BJ (cell line): ENCODE measurements around the gene ZFX. TPM values are rescaled to one million over a fixed set of nuclear protein-coding genes. Genes with fewer than 3 reads are reported as not detected.
A peak's percentile ranks its signal among the peaks of the same experiment; 100 is the strongest.
"Not testable (repeated sequence)": the region's sequence is repeated elsewhere in the genome, so short reads cannot be mapped to it uniquely, and the experiment has no call there.

Source experiments
- CTCF ChIA-PET: fragments of 350-600 bp; formaldehyde crosslinking; extraction: SDS; loops from one replicate; lab custom pipeline; 2021; ENCODE audit warnings: antibody characterized with exemption, inconsistent platforms; lab: Yijun Ruan, JAX
- POLR2A ChIA-PET: fragments of 300-600 bp; sonication (Branson Sonifier 250); formaldehyde crosslinking; extraction: SDS; loops from one replicate; lab custom pipeline; 2021; ENCODE audit warnings: antibody characterized with exemption; lab: Charles Lee
- DNase-seq: peaks from one replicate; pipeline ENCODE4 v3.0.0-alpha.2; 2011; ENCODE audit warnings: low read depth
- H3K27me3 ChIP-seq: 2 replicates; pipeline ENCODE4 v1.6.0; 2011; ENCODE audit warnings: low read length; ENCODE audit not compliant: control insufficient read depth, insufficient read depth
- H3K36me3 ChIP-seq: 2 replicates; pipeline ENCODE4 v1.5.1; 2011; ENCODE audit warnings: low read length; ENCODE audit not compliant: control insufficient read depth, insufficient read depth
- H3K4me3 ChIP-seq: 2 replicates; pipeline ENCODE4 v1.5.1; 2011; ENCODE audit warnings: low read depth, mild to moderate bottlenecking, control low read depth, low read length
- polyA plus RNA-seq: library from polyadenylated mRNA; depleted of rRNA; stranded (reverse); fragments of >200 nt; gene quantifications from 2 replicates; pipeline ENCODE4 v1.2.3, GENCODE V29; 2011
- TF ChIP-seq, protein P1 (sequence below): IDR thresholded peaks from 2 replicates; pipeline ENCODE4 v1.5.1; 2011; ENCODE audit warnings: low read depth, mild to moderate bottlenecking, control low read depth, inconsistent platforms, low read length, moderate library complexity; ENCODE audit not compliant: insufficient read depth

ZFX gene
- polyA plus RNA-seq, 1 experiment: 12.5 TPM

DNA sequence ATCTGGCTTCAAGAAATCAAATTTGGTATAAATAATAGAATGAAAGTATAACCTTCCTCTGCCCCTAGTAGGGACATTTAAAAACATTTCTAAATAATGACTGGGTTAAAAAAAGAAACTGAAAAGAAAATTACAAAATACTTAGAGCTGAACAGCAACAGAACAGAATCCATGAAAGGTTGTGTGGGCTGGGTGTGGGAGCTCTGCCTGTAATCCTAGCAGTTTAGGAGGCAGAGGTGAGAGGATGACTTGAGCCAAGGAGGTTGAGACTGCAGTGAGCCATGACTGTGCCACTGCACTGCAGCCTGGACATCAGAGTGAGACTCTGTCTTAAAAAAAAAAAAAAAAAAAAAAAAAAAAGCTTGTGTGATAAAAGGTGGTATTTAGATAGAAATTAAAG lies 12.3 kb upstream of the ZFX start:
- no peak for DNase-seq
- Histone ChIP-seq H3K36me3 (no peaks in the 10 kb centered on the region), H3K27me3 (no peaks in the 10 kb centered on the region), H3K4me3 (no peak overlapping the region)
- ChIA-PET POLR2A (no interaction called here), CTCF (no interaction called here)
- TF ChIP-seq, protein P1, sequence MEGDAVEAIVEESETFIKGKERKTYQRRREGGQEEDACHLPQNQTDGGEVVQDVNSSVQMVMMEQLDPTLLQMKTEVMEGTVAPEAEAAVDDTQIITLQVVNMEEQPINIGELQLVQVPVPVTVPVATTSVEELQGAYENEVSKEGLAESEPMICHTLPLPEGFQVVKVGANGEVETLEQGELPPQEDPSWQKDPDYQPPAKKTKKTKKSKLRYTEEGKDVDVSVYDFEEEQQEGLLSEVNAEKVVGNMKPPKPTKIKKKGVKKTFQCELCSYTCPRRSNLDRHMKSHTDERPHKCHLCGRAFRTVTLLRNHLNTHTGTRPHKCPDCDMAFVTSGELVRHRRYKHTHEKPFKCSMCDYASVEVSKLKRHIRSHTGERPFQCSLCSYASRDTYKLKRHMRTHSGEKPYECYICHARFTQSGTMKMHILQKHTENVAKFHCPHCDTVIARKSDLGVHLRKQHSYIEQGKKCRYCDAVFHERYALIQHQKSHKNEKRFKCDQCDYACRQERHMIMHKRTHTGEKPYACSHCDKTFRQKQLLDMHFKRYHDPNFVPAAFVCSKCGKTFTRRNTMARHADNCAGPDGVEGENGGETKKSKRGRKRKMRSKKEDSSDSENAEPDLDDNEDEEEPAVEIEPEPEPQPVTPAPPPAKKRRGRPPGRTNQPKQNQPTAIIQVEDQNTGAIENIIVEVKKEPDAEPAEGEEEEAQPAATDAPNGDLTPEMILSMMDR: no peak

DNA sequence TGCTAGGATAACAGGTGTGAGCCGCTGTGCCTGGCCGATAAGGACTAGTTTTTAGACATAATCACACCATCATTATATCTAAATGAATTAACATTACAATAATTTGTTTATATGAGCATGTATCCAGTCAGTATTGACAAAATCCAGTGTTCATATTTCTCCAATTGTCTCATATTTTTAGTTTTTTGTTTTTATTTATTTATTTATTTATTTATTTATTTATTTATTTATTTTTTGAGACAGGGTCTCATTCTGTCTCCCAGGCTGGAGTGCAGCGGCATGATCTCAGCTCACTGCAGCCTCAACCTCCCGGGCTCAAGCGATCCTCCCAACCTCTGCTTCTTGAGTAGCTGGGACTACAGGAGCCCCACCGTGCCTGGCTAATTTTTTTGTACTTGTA lies 5.5 kb upstream of the ZFX start:
- H3K36me3 ChIP-seq, POLR2A ChIA-PET: not testable (repeated sequence)

DNA sequence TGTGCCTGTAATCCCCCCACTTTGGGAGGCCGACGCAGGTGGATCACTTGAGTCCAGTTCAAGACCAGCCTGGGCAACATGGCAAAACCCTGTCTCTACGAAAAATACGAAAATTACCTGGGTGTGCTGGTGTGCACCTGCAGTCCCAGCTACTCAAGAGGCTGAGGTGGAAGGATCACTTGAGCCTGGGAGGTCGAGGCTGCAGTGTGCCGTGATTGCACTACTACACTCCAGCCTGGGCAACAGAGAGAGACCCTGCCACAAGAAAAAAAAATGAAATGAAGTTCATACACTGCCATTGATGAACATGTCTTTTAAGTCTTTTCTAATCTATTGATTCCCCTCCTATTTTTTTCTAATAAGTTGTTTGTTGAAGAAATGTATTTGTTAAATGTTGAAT lies 5.0 kb upstream of the ZFX start:
- H3K27me3 ChIP-seq: no peaks in the 10 kb centered on the region
- no peak overlapping the region for H3K4me3 ChIP-seq
- ChIA-PET POLR2A (no interaction called here), CTCF (no interaction called here)
- DNase-seq: no peak
- H3K36me3 ChIP-seq: no peaks in the 10 kb centered on the region
- TF ChIP-seq, protein P1: no peak

More for the DNA sequence above, 5.5 kb upstream of the ZFX start:
- H3K4me3 ChIP-seq, DNase-seq, CTCF ChIA-PET, H3K27me3 ChIP-seq: not testable (repeated sequence)

DNA sequence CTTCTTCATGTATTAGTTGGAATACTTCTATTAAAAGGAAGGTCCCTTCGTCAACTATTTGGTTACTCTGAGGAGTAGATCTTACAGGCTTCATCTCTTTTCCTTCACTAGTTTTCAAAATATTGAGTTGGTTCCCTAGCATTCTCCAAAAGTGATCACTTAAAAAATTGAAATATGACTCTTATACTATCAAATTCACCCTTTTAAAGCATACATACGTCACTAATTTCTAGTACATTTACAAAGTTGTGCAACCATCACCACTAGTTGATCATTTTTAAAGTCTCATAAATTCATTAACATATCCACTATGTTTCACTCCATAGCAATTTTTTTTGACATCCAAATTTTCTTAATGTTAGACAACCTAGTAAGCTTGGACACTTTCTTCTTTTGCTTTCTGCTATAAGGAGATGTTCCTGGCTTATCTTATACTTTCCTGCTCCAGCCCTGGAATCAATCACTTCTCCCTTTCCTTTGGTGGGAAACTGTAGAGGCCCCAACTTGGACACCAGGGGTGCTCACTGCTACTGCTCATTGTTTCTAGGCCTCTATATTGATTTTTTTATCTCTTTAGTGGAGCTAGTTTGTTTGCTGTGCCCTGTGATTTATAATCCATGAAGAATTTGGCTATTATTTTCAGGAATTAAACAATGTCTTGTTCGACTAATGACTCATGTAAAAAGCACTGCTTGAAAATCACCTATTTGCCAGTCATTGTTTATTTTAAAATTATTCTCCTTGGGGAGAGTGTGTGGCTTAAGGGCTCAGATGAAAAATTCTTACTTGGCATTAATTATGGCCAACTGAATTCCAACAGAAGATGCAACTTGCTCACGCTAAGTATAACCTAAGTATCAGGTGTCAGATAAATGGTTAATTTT lies 4.0 kb upstream of the ZFX start:
- TF ChIP-seq, protein P1: no peak; the same call in 1 of the 2 replicates
- CTCF ChIA-PET: no interaction called here
- peak; percentile 14 for DNase-seq
- no peaks in the 10 kb centered on the region for H3K36me3 ChIP-seq
- no peaks in the 10 kb centered on the region for H3K27me3 ChIP-seq
- POLR2A ChIA-PET: interaction anchor here (0.5 to 0.7 kb wide), 2 partner anchors 32 to 109 kb away, joined by 8 to 12 read pairs; no protein-coding TSS in a partner anchor
- no peak overlapping the region for H3K4me3 ChIP-seq

DNA sequence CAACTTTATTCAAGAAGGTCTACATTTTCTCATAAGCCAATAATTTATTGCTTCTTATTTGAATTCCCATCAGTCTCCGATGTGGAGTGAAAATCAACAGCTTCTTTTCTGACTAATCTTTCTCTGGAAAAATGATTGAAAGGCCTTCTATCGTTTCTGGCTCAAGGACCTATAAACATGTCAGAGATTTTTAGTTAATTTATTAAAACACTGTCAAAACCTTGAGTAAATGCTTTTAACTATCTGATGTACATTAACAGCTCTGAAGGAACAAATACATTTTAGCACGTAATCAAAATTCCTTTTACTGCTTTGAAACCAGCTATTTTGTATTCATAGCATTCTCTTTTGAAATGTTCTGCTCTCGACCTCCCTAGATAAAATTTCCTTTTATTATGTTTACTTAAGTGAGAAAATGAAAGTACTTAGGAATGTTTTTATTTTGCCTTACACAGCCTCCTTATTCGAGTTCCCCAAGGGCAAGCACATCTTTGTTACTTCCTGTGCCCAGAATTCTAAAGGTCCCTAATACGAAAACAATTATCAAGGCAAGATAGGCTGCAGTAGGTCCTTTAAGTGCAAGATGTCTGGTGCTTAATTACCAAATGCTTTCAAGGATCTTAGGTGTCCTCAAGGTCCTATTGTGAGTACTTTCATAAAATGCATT lies 3.1 kb upstream of the ZFX start:
- DNase-seq: peak; percentile 14
- Histone ChIP-seq H3K4me3 (no peak overlapping the region), H3K27me3 (no peaks in the 10 kb centered on the region), H3K36me3 (no peaks in the 10 kb centered on the region)
- POLR2A ChIA-PET: interaction anchor here (0.5 to 0.7 kb wide), 2 partner anchors 33 to 109 kb away, joined by 8 to 12 read pairs; no protein-coding TSS in a partner anchor
- CTCF ChIA-PET: no interaction called here
- TF ChIP-seq, protein P1: no peak
